HG03442 (cell line): Measurements from ENCODE around the gene ELMOD2.
A peak's percentile ranks its signal among the peaks of the same experiment; 100 is the strongest.

Experiments used
- ATAC-seq: cut with Tn5 transposase; IDR thresholded peaks from one replicate; pipeline ENCODE4 v1.9.1; 2021; ENCODE audit warnings: mild to moderate bottlenecking, moderate library complexity; ENCODE audit not compliant: unreplicated experiment

ELMOD2 gene

DNA sequence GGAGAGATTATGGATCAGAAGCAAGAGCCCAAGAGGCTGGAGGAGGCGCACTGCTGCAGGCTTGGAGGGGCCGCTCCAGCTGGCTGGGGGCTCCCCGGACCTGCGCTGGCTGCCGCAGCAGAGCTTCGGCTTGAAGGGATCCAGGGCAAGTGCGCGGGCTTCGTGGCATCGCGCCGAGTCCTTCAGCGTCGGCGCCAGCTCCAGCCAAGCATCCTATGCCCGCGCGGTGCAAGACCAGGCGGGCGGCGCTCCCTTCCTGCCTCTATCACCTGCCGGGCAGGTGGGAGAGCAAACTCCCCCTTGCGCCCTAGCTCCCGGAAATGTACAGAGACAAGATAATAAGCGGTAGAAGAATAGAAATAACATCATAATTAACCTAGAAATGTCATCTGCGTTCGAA, 55.3 kb downstream of the ELMOD2 start:
- no peak for ATAC-seq

DNA sequence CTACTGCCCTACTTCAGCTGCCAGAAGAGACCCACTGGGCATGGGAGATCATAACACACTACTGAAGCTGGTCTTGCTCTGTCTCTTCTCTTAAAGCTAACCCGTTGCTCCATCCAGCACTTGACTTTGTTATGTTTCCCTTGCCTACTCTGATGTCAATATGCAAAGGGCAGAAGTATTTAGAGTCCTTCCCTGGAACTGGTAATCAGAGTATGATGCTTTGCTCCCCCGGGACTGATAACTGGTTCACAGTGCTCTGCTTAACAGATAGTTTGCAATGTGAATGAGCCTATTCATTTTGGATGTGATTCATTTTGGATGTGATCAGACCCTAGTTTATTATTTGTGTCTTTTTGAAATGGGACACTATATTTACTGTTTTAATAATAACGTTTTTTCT, 57.1 kb downstream of the ELMOD2 start:
- no peak for ATAC-seq

DNA sequence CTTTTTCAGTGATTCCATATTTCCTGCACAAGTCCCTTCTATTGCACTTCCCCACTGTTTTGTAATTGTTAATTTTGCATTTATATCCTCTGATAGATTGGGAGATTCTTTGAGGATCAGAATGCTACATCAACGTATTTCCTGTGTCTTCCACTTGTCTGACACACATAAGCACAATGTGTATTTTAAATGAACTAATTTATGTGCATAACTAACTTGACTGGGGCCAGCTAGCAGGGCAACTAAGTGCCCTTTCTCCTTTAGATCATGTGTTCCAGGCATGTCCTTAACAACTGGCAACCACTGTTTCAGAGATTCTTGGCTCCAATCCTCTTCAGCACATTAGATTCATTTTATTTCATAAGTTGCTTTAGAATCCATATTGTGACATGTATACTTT, 60.5 kb downstream of the ELMOD2 start:
- no peak for ATAC-seq

DNA sequence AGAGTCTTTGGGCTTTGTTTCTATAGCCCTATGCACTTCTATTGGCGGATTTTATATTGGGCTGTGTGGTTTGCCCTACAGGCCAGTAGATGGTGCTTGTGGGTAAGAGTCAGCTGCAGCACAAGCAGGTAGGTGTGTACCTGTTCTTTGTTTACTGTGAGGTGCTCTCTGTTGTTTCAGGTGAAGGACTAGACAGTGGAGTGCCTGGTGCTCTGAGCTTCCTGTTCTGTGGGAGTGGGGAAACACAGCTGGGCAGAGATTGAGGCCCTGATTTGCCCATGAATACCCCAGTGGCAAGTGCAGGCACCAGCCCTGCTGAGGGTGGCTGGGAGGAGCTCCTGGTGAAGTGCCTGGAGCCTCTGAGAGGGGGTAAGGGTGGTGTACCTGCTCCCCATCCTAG, 71.1 kb downstream of the ELMOD2 start:
- ATAC-seq, result peak; percentile 78

DNA sequence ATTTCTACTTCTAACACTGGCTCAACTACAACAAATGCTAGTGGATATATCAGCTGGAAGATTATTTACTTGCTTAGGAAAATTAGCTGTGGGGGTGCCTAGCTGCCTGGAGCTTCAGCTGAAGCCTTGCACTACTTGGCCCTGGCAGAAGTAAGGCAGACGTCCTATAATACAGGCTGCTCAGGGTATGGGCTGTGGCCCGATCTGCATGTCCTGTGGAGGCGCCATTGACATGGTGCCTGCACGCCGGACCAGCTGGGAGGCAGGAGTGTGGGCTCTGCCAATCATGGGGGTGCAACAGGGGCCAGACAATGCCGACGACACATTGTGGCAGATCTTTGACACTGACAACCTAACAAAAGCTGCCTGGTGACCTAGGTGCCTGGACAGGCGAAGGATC, 76.4 kb downstream of the ELMOD2 start:
- ATAC-seq, result no peak

DNA sequence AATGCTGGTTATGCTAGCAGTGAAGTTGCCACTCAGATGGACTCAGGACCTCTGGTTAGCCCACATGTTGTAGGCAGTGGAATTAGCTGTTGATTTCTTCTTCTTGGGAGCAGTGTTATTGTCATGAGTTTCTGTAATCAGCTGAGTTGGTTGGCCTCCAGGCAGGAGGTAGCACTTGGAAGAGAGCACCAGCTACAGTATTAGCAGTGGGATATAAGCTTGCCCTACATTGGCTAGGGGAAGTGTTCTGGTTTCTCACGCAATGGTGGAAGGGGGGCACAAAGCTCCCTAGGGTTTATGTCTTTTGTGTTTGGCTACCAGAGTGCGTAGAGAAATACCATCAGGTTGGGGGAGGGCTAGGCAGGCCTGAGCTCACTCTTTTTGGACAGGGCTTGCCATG, 78.7 kb downstream of the ELMOD2 start:
- no peak for ATAC-seq

DNA sequence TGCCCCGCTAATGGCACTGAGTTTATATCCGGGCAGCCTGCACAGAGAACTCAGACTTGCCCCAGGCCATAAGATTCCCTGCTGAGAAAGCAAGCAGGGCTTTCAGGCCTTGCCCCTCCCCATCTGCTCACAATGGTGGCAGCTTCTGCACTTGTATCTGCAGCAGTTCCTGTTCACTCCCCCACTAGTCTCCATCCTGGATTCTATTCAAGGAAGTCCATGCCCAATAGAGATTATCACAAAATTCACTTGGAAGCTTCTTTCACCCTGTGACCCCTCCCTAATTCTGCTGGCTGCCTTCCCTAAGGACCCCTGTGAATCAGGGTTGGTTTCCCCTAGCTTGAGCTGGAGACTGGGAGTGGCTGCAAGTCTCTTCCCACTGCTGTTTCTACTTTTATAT, 79.3 kb downstream of the ELMOD2 start:
- no peak for ATAC-seq
